HG03066 (cell line): ENCODE data around the gene DEAF1.

Source experiments
- ATAC-seq: cut with Tn5 transposase; IDR thresholded peaks from one replicate; pipeline ENCODE4 v1.9.1; 2021; ENCODE audit warnings: low read depth; ENCODE audit not compliant: unreplicated experiment

DEAF1 gene

GRCh38 chr11:722346-722811 lies 27.4 kb upstream of the DEAF1 start:
- no peak for ATAC-seq

- no peak for ATAC-seq
These were observed 26.8 kb upstream of the DEAF1 start for GRCh38 chr11:721741-722345.

- ATAC-seq, result no peak
These were observed 26.3 kb upstream of the DEAF1 start for GRCh38 chr11:721247-721740.

- ATAC-seq, result no peak
These were observed 25.7 kb upstream of the DEAF1 start for GRCh38 chr11:720642-721246.

- ATAC-seq, result no peak
These were observed 25.1 kb upstream of the DEAF1 start for GRCh38 chr11:720017-720641.

DNA sequence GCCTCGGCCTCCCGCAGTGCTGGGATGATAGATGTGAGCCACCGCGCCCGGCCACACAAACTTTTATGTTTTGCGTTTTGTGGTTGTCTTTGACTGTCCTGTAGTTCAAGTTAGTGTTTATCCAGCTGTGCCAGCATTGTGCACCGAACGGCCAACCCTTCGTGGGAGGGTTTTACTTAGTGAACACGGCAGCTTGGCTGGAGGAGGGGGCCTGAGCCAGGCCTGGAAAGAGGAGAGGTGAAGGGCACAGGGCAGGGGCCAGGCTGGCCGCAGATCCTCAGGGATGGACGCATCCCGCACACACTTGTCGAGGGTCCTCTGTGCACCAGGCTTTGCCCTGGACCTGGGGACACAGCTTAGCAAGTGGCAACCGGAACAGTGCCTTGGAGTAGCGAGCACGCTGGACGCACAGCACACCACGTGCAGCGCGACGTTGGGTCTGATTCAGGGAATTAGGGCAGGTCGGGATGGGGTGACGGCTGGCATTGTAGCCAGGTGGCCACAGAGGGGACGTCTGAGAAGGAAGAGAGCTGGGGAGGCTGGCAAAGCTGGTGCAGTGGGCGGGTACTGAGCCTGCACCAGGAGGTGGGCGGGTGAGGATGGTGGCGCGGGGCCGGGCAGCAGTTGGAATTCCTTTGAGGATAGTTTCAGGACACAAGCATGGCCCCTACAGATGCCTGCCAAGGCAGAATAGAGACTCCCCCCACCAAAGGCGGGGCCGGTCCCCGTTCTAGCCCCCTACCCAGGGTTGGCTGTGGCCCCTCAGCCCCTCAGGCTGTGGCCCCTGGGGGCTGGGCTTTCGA lies 24.4 kb upstream of the DEAF1 start:
- no peak for ATAC-seq

DNA sequence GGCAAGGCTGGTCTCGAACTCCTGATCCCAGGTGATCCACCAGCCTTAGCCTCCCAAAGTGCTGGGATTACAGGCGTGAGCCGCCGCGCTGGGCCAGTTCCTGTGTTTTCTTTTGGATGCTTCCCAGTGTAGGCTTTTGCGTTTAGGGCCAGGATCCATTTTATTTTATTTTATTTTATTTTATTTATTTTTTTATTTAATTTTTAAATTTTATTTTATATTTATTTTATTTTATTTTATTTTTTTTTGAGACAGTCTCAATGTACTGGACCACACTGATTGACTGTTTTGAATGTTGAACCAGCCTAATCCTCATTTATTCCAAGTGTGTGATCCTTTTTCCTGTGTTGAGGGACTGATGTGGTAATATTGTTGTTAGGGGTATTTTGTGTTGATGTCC lies 19.4 kb upstream of the DEAF1 start:
- ATAC-seq, result no peak

- ATAC-seq, result no peak
These were observed 14.3 kb upstream of the DEAF1 start for GRCh38 chr11:709109-709997.

DNA sequence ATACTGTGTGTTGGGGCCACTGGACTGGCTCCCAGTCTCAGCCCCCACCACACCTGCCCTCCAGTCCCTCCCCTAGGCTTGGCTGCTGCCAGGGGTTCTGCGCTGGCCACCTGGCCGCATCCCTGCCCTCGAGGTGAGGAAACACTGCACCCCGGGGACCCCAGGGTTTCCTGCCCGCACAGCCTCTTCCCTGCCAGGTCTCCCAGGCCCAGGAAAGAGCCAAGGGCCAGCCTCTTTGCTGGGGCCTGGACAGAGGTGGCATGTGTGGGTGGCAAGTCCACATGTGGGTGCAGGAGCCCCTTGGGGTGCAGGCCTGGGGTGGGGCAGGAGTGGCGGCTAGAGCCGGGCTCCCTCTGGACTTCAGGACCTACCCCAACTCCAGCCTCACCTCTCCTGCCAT lies 13.5 kb upstream of the DEAF1 start:
- no peak for ATAC-seq

DNA sequence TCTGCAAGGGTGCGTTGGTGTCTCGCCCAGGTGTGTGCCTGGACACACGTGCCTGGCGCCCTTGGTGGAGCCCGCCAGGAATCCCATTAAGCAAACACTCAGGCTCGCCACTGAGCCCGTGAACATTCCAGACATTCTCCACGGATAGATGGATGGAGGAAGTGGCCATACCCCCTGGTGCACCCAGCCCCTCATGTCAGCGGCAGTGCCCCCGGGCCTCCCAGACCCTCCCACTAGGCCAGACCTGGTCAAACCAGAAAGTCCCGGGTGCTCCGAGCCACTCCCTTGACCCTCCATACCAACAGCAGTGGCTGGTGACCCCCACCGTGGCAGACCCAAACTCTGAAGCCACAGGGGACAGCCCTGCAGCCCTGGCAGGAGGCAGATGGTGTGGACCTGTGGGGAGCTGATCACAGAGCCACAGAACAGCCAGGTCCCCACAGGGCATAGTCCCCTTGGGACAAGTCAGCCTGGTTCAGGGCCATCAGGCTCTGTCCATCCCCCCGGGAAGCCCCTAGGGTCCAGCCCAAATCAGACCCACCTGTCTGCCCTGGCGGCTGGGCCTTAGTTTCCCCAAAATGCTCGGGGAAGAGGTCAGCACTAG lies 12.9 kb upstream of the DEAF1 start:
- ATAC-seq, result no peak

- no peak for ATAC-seq
These were observed 12.2 kb upstream of the DEAF1 start for GRCh38 chr11:706957-707816.

DNA sequence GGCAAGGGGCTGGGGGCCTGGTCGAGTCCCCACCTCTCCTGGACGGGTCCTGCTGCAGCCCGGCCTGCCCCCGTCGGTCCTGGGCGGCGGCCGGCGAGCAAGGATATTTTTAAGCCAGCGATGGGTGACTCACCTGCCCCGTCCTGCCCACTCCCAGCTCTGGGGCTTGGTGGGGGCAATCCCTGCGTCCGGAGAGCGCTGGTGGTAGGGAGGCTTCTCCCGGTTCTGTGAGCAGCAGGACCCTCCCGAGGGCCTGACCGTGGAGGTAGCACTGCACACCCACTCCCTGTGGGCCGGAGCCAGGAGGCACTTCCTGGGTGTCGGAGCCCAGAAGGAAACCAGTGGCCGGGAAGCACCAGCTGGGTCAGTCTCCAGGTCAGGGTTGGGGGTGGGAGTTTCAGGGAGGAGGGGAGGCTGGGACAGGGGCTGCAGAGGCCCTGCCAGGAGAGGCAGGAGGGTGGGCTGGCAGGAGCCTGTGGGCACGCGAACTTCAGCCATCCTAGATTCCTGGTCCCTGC lies 11.5 kb upstream of the DEAF1 start:
- no peak for ATAC-seq

GRCh38 chr11:705646-706438 lies 10.8 kb upstream of the DEAF1 start, which contains the start of gene EPS8L2:
Gene EPS8L2 (plus strand): TSS chr11:706231. CDS start chr11:709408, 3,177 bp downstream.
- no peak for ATAC-seq

- ATAC-seq, result no peak
These were observed 10.0 kb upstream of the DEAF1 start for GRCh38 chr11:704781-705645.

DNA sequence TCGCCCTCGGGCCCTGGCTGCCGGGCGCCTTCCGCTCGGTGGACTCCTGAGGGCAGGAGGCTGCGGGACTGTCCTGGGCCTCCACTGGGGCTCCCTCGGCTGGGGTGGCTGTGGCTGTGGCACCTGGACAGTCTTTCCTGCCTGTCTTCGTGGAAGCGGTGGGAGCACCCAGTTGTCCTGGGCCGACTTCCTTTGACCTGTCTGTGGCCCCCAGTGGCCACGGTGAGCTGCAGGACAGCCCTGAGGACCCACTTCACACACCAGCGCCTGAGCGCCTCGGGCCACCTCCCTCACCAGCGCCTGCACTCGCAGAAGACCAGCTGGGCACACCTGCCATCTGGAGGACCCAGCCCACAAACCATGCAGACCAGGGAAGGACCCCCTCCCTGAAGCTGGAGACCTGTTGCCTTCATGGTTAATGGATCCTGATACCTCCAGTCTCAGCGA lies 9.2 kb upstream of the DEAF1 start:
- ATAC-seq, result no peak

GRCh38 chr11:703506-703905 lies 8.5 kb upstream of the DEAF1 start:
- ATAC-seq, result no peak
